ENCODE measurements around the gene SLC45A1.

The SLC45A1 gene

GRCh38 chr1:8388732-8389562, 71.0 kb downstream of the SLC45A1 start:
- H3K4me2 ChIP-seq: no peak overlapping the region
- no peaks in the 10 kb centered on the region for H4K20me1 ChIP-seq (ENCODE audit: insufficient read depth)
- no peaks in the 10 kb centered on the region for H3K4me1 ChIP-seq (ENCODE audit: low read depth, poor library complexity, severe bottlenecking)
- no peak overlapping the region for H3K27ac ChIP-seq
- no peaks in the 10 kb centered on the region for H3K79me2 ChIP-seq (ENCODE audit: insufficient read depth, low read depth)
- H2AFZ ChIP-seq (ENCODE audit: low read depth): no peak overlapping the region
- TF ChIP-seq, protein P1, sequence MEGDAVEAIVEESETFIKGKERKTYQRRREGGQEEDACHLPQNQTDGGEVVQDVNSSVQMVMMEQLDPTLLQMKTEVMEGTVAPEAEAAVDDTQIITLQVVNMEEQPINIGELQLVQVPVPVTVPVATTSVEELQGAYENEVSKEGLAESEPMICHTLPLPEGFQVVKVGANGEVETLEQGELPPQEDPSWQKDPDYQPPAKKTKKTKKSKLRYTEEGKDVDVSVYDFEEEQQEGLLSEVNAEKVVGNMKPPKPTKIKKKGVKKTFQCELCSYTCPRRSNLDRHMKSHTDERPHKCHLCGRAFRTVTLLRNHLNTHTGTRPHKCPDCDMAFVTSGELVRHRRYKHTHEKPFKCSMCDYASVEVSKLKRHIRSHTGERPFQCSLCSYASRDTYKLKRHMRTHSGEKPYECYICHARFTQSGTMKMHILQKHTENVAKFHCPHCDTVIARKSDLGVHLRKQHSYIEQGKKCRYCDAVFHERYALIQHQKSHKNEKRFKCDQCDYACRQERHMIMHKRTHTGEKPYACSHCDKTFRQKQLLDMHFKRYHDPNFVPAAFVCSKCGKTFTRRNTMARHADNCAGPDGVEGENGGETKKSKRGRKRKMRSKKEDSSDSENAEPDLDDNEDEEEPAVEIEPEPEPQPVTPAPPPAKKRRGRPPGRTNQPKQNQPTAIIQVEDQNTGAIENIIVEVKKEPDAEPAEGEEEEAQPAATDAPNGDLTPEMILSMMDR (conservative IDR thresholded peaks at IDR 0.05; ENCODE audit: low read depth, low read length): no peak
- H3K9ac ChIP-seq: no peak overlapping the region
- H3K36me3 ChIP-seq (ENCODE audit: insufficient read depth): no peaks in the 10 kb centered on the region
- H3K4me3 ChIP-seq (IDR thresholded peaks at IDR 0.05; ENCODE audit: insufficient read depth, low read depth, low read length): no peak overlapping the region
- H3K27me3 ChIP-seq (ENCODE audit: insufficient read depth, low read depth): no peaks in the 10 kb centered on the region

DNA sequence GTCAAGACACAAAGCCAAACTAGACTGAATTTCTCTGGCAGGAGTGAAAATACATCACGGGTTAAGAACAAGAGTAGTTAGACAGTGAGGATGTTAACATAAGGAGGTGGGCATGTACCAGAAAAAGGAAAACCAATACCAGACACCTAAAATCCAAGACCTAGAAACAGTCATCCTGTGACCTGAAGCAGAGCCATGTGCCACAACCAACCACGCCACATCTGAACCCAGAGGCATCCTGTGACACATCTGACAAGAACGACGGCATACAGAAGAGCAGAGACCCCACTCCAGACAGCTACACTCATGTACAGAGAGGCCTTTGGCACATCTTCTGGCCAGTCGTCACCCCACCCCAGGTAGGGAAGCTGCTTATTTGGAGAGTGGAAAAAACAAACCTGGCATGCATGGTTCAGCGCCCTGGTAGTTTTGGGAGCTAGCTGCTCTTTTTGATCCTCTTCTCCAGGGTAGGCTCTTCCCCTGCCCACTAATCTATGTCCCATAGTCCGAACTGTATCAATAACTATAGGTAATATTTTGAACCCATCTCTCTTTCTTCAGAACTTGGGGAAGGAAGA, 72.1 kb downstream of the SLC45A1 start:
- Histone ChIP-seq H3K27ac (no peak overlapping the region), H3K4me3 (IDR thresholded peaks at IDR 0.05; ENCODE audit: insufficient read depth, low read depth, low read length) (no peak overlapping the region), H4K20me1 (ENCODE audit: insufficient read depth) (no peaks in the 10 kb centered on the region), H2AFZ (ENCODE audit: low read depth) (no peak overlapping the region), H3K79me2 (ENCODE audit: insufficient read depth, low read depth) (no peaks in the 10 kb centered on the region), H3K4me1 (ENCODE audit: low read depth, poor library complexity, severe bottlenecking) (no peaks in the 10 kb centered on the region), H3K4me2 (no peak overlapping the region), H3K9ac (no peak overlapping the region), H3K27me3 (ENCODE audit: insufficient read depth, low read depth) (no peaks in the 10 kb centered on the region), H3K36me3 (ENCODE audit: insufficient read depth) (no peaks in the 10 kb centered on the region)
- TF ChIP-seq, protein P1 (conservative IDR thresholded peaks at IDR 0.05; ENCODE audit: low read depth, low read length): no peak

DNA sequence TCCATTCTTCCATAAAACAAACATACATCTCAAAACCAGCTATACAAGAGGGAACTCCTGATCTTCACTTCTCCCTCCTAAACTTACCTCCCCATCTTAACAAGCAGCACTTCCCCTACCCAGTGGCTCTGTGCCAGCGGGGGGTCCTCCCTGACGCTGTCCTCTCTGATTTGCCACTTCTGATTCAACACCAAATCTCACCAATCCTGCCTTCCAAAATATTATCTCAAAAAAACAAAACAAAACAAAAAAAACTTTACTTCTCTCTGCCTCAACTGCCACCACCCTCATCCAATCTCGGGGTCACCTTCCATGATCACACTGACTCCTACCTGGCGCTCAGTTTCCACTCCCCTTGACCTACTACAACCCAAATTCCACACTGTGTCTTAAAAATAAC, 72.8 kb downstream of the SLC45A1 start:
- Histone ChIP-seq H3K36me3 (ENCODE audit: insufficient read depth) (no peaks in the 10 kb centered on the region), H3K27ac (no peak overlapping the region), H3K79me2 (ENCODE audit: insufficient read depth, low read depth) (no peaks in the 10 kb centered on the region), H3K9ac (no peak overlapping the region), H3K4me1 (ENCODE audit: low read depth, poor library complexity, severe bottlenecking) (peaks cover 6% of the 10 kb centered on the region), H3K4me2 (no peak overlapping the region), H3K27me3 (ENCODE audit: insufficient read depth, low read depth) (no peaks in the 10 kb centered on the region), H3K4me3 (IDR thresholded peaks at IDR 0.05; ENCODE audit: insufficient read depth, low read depth, low read length) (no peak overlapping the region), H4K20me1 (ENCODE audit: insufficient read depth) (no peaks in the 10 kb centered on the region), H2AFZ (ENCODE audit: low read depth) (no peak overlapping the region)
- TF ChIP-seq, protein P1 (conservative IDR thresholded peaks at IDR 0.05; ENCODE audit: low read depth, low read length): no peak

GRCh38 chr1:8392522-8392921, 74.6 kb downstream of the SLC45A1 start:
- TF ChIP-seq, protein P1 (conservative IDR thresholded peaks at IDR 0.05; ENCODE audit: low read depth, low read length): no peak
- no peak overlapping the region for H3K4me3 ChIP-seq (IDR thresholded peaks at IDR 0.05; ENCODE audit: insufficient read depth, low read depth, low read length)
- peaks cover 23% of the 10 kb centered on the region for H3K4me1 ChIP-seq (ENCODE audit: low read depth, poor library complexity, severe bottlenecking)
- no peaks in the 10 kb centered on the region for H4K20me1 ChIP-seq (ENCODE audit: insufficient read depth)
- H3K36me3 ChIP-seq (ENCODE audit: insufficient read depth): no peaks in the 10 kb centered on the region
- no peak overlapping the region for H3K27ac ChIP-seq
- no peak overlapping the region for H2AFZ ChIP-seq (ENCODE audit: low read depth)
- no peaks in the 10 kb centered on the region for H3K79me2 ChIP-seq (ENCODE audit: insufficient read depth, low read depth)
- H3K9ac ChIP-seq: no peak overlapping the region
- H3K4me2 ChIP-seq: no peak overlapping the region
- H3K27me3 ChIP-seq (ENCODE audit: insufficient read depth, low read depth): no peaks in the 10 kb centered on the region
